Measurements from ENCODE around the gene PLK2. TPM values are rescaled to one million over a fixed set of nuclear protein-coding genes. Genes with fewer than 3 reads are reported as not detected.
A peak's percentile ranks its signal among the peaks of the same experiment; 100 is the strongest.

Gene PLK2
- total RNA-seq: 830 and 1,372 TPM in 2 replicates

DNA sequence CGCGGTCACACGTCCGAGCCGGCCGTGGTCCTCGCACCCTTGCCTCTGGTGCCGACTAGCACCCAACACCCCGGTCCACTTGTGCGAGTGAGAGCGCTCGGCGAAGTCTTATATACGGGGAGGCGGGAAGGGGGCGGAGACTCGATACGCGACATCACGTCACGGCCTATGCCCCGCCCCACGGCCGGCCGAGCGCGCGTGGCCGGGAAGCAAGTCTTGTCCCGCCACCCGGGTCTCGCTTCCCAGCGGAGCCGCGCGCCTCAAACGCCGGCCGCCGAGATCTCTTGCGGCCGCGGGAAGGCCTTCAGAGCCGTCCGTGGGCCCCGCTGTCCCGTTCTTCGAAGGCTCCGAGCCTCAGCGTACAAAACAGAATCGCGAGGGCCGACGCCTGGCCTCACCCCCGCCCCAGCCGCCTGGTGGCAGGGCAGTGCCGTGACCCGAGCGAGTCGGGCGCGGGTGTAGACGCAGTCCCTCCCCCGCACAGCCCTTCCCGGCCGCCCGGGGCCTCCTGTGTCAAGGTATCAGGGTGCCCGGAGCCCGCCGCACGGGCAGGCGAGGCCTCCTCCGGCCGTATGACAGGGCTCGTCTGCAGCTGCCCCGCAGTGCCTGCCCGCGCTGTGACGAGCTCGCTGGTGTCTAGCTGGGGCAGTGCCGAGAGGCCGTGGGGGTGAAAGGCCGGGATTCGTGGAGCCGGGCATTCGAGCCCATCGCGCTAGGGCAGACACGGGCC lies at the start of gene PLK2:
PLK2 (minus strand) TSS at position 85 of the 730 bp plus-strand sequence. CDS start 127 bp downstream, outside the sequence.
- peak; percentile 67 for DNase-seq (ENCODE audit: low read depth)

DNA sequence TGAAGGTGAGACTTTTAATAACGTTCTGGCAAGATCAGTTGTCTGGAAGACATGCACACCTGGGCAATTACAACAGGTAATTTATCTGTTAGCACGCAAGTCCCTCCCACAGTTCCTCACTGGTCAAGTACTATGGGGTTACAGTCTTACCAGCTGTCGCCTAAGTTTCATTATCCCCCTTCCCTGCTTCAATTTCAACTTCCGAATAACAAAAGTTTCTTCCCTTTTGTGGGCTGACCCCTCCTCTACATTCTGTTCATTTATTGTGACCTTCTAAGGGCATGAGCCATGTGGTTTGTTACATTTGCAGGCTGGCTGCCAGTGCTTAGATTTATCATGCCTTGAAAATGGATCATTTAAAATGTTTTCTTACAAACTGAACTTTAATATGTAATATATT lies 47.8 kb upstream of the PLK2 start:
- no peak for DNase-seq (ENCODE audit: low read depth)

DNA sequence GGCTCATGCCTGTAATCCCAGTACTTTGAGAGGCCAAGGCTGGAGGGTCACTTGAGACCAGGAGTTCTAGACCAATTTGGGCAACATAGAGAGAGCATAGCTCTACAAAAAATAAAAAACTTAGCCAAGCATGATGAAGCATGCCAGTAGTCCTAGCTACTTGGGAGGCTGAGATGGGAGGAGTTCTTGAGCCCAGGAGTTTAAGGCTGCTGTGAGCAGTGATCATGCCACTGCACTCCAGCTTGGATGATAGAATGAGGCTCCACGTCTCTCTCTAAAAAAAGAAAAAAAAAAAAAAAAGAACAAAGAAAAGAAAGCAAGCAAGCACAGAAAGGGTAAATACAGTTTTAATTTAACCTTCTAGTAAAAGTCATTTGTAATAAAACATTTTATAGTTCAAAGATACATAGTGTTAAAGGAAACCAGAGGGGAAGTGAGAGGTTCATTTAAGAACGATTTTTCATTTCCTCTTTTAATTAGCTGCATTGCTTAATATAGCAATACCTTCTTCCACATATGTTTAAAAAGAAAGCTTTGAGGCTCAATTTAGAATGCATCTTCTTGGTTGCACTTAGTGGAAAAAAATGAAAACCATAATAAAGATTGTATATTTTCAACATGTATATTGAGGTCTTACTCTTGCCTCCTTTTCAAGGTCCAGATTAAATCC lies 46.2 kb upstream of the PLK2 start:
- no peak for DNase-seq (ENCODE audit: low read depth)

- no peak for DNase-seq (ENCODE audit: low read depth)
These were observed 45.6 kb upstream of the PLK2 start for GRCh38 chr5:58505502-58505901.

- no peak for DNase-seq (ENCODE audit: low read depth)
These were observed 44.9 kb upstream of the PLK2 start for GRCh38 chr5:58504766-58505165.

- no peak for DNase-seq (ENCODE audit: low read depth)
These were observed 43.6 kb upstream of the PLK2 start for GRCh38 chr5:58503390-58504046.

- DNase-seq (ENCODE audit: low read depth): no peak
These were observed 42.0 kb upstream of the PLK2 start for GRCh38 chr5:58501778-58502417.

- no peak for DNase-seq (ENCODE audit: low read depth)
These were observed 40.1 kb upstream of the PLK2 start for GRCh38 chr5:58499941-58500340.

GRCh38 chr5:58499231-58499630 lies 39.3 kb upstream of the PLK2 start:
- DNase-seq (ENCODE audit: low read depth): no peak

DNA sequence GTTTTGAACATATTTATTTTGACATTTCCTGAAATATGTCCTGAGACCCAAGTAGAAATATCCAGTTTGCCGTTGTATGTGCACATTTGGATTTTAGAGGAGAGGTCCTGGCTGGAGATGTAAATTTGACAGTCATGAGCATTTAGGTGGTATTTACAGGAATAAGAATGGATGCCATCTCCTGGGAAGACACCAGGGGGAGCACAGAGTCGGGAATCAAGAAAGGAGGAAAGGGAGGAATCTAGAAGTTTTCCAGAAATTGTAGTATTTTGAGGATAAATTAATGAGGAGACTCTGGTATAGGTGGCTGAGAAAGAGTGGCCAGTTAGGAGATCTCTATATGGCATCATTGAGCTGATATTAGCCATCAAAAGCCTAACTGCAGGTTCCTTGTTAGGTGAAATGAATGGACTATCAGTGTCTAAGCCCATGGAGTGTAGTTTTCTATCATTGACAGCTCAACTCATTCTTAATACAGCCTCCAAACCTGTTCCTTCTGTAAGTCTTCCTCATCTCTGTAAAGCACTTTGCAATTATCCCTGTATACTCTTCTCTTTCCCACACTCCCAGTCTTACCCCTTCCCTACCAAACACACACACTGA lies 38.6 kb upstream of the PLK2 start:
- DNase-seq (ENCODE audit: low read depth): peak; percentile 41

GRCh38 chr5:58497921-58498320 lies 38.0 kb upstream of the PLK2 start:
- no peak for DNase-seq (ENCODE audit: low read depth)

- DNase-seq (ENCODE audit: low read depth): no peak
These were observed 37.5 kb upstream of the PLK2 start for GRCh38 chr5:58497386-58497785.

DNA sequence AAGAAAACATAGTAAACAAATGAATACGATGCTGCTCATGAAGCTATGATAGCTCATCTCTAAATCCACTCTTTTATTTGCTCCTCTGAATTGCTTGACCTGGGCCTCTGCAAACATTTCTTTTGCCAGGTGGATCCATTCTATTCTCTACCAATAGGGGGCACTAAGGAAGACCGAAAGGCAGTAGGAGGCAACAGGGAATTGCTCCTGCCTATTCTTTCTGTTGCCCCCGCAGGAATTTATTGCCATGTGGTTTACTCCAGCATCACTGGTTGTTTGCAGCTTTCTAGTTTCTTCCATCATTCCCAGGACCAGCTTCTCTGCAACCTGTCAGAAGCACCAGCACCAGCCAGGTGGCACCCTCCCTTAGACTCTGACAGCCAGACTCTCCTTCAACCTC lies 36.6 kb upstream of the PLK2 start:
- no peak for DNase-seq (ENCODE audit: low read depth)

DNA sequence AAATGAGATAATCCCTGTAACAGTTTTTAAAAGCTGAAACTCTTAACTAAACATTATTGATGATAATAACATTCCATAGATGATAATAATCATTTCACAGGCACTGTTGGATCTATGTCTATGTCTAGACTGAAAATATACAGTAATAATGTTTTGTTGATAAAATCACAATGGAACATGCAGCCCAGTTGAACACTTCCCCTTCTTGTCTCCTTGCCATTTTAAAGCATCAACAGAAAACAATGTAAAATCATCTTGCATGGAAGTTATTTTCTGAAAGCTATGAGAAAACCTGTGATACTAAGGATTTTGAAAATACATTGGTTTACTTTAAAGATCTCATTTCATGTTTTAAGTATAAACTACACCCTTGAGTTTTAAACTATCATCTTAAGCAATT lies 33.3 kb upstream of the PLK2 start:
- DNase-seq (ENCODE audit: low read depth): no peak

- no peak for DNase-seq (ENCODE audit: low read depth)
These were observed 31.5 kb upstream of the PLK2 start, which contains the start of gene GAPT for GRCh38 chr5:58491216-58491892. GAPT (plus strand) TSS chr5:58491435; CDS start chr5:58494537, 3,102 bp downstream.

GRCh38 chr5:58490402-58491050 lies 30.6 kb upstream of the PLK2 start:
- no peak for DNase-seq (ENCODE audit: low read depth)

DNA sequence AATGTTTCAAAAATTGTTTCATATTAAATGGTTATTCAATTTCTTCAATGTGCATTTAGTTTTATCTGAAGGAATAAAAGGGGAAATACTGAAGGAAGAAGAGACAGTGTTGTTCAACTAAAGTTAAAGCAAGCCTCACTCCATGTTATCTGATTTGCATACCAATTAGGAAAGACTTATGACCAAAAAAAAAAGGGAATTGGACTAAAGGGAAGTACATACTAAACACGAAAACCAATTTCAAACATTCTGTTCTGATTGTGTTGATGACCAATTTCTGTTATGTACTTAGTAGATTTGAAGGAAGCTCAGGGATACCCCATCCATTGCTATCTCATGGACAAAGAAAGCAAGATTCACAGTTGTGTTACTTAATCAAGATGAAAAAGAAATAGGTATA lies 26.4 kb upstream of the PLK2 start:
- no peak for DNase-seq (ENCODE audit: low read depth)

GRCh38 chr5:58484505-58484904 lies 24.6 kb upstream of the PLK2 start:
- DNase-seq (ENCODE audit: low read depth): no peak

- DNase-seq (ENCODE audit: low read depth): no peak
These were observed 22.6 kb upstream of the PLK2 start for GRCh38 chr5:58482536-58482935.

DNA sequence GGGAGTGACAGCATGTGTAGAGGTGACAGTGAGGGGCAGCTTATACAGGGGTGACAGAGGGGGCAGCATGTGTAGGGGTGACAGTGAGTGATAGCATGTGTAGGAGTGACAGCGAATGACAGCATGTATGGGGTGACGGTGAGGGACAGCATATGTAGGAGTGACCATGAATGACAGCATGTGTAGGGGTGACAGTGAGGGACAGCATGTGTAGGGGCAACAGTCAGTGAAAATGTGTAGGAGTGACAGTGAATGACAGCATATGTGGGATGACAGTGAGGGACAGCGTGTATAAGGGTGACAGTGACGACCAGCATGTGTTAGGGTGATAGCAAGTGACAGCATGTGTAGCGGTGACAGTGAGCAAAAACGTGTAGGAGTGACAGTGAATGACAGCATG lies 21.9 kb upstream of the PLK2 start:
- DNase-seq (ENCODE audit: low read depth): no peak
